ENCODE measurements around the gene TLE2.
"Not testable (repeated sequence)": the region's sequence is repeated elsewhere in the genome, so short reads cannot be mapped to it uniquely, and the experiment has no call there.

Gene TLE2

DNA sequence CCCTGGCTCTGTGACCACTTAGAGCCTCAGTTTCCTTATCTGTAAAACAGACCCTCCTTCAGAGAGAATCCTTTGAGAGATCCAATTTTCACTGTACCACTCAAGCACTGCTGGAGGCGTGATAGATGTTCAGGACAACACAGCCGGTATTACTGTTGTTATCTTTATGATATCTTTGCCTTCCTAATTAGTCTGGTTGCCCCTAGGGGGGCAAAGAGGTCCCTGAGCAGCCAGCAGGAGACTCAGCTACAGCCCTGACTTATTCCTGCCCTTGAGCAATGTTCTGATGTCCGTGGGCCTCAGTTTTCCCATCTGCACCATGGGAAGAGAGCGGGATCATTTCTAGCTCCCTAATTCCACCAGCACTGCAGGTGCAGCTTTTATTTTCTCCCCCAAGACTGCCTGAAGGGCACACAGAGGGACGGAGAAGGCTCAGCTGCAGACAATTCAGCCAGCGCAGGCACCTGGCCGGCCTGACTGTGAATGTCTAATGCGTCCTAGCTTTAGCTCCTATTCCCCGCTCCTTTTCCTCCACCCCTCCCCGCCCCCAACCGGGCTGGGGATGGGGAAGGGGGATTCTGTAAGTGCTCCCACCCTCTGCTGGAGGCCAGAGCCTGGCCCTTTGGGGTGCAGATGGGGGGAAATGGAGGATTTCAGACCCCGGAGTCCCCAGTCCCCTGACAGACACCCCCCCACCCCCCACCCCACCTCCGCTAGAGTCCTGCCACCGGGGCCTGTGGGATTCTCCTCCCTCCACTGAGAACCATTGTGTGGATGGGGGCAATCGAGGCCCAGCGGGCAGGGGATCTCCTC lies 17.0 kb upstream of the TLE2 start:
- no peak overlapping the region for H3K9ac ChIP-seq (ENCODE audit: low read length in 2 of 2)
- H3K4me3 ChIP-seq (ENCODE audit: low read length in 2 of 2) = no peak overlapping the region
- peak overlapping the region; percentile 55 for H3K27ac ChIP-seq (ENCODE audit: low read length)
- no peaks in the 10 kb centered on the region for H3K27me3 ChIP-seq (ENCODE audit: control insufficient read depth in 1 of 2, insufficient read depth in 2 of 2, low read length in 2 of 2)
- H3K4me1 ChIP-seq (ENCODE audit: control insufficient read depth, insufficient read depth, low read length) = peaks cover 19% of the 10 kb centered on the region
- no peaks in the 10 kb centered on the region for H3K9me3 ChIP-seq (ENCODE audit: control insufficient read depth in 2 of 2, low read length in 2 of 2)
- no peaks in the 10 kb centered on the region for H3K36me3 ChIP-seq (ENCODE audit: control insufficient read depth in 2 of 2, insufficient read depth in 2 of 2, low read length in 2 of 2)

DNA sequence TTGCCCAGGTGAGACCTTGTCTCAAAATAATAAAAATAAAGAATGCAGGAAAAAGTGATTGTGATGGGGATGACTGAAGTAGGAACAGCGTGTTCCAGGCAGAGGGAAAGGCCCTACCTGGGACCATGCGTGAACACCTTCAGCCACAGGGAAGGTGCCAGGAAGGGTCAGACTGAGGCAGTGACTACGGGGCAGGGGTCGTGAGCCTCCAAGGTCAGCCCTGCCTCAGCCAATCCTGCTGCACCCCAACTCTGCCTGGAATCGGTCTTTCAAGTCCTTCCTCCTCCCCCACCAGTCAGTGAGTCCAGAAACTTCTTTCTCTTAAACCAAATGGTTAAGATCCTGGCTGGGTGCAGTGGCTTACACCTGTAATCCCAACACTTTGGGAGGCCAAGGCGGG lies 16.1 kb upstream of the TLE2 start:
- H3K36me3 ChIP-seq (ENCODE audit: control insufficient read depth in 2 of 2, insufficient read depth in 2 of 2, low read length in 2 of 2) = no peaks in the 10 kb centered on the region
- no peaks in the 10 kb centered on the region for H3K27me3 ChIP-seq (ENCODE audit: control insufficient read depth in 1 of 2, insufficient read depth in 2 of 2, low read length in 2 of 2)
- H3K27ac ChIP-seq (ENCODE audit: low read length) = no peak overlapping the region
- no peak overlapping the region for H3K9ac ChIP-seq (ENCODE audit: low read length in 2 of 2)
- peaks cover 19% of the 10 kb centered on the region for H3K4me1 ChIP-seq (ENCODE audit: control insufficient read depth, insufficient read depth, low read length)
- no peaks in the 10 kb centered on the region for H3K9me3 ChIP-seq (ENCODE audit: control insufficient read depth in 2 of 2, low read length in 2 of 2)
- no peak overlapping the region for H3K4me3 ChIP-seq (ENCODE audit: low read length in 2 of 2)

DNA sequence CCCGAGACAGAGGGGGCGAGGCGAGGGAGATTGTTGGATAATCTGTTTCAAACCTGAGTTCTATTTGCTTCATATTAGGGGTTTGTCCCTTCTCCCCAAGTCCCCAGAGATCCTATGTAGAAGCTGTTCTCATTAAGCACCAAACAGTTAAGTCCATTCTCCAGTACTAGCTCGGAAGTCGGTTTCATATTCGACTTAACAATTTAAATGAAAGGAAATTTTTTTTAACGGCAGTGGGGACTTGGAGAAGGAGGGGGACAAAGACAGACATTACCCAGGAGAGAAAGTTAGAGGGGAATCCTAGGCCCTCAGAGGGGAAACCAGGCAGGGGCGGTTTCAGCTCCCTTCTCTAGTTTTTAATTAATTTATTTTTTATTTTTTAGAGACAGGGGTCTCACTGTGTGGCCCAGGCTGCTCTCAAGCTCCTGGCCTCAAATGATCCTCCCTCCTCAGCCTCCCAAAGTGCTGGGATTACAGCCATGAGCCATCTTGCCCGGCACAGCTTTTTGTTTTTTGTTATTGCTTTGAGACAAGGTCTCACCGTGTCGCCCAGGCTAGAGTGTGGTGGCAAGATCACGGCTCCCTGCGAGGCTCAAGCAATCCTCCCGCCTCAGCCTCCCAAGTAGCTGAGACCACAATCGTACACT lies 13.7 kb upstream of the TLE2 start:
- H3K9me3 ChIP-seq (ENCODE audit: control insufficient read depth in 2 of 2, low read length in 2 of 2) = no peaks in the 10 kb centered on the region
- no peaks in the 10 kb centered on the region for H3K27me3 ChIP-seq (ENCODE audit: control insufficient read depth in 1 of 2, insufficient read depth in 2 of 2, low read length in 2 of 2)
- peak overlapping the region; percentile 47 to 62 for H3K4me3 ChIP-seq (ENCODE audit: low read length in 2 of 2)
- no peaks in the 10 kb centered on the region for H3K36me3 ChIP-seq (ENCODE audit: control insufficient read depth in 2 of 2, insufficient read depth in 2 of 2, low read length in 2 of 2)
- H3K9ac ChIP-seq (ENCODE audit: low read length in 2 of 2) = peak overlapping the region; percentile 55 to 64
- peaks cover 17% of the 10 kb centered on the region for H3K4me1 ChIP-seq (ENCODE audit: control insufficient read depth, insufficient read depth, low read length)
- H3K27ac ChIP-seq (ENCODE audit: low read length) = peak overlapping the region; percentile 31

- H3K27me3 ChIP-seq (ENCODE audit: control insufficient read depth in 1 of 2, insufficient read depth in 2 of 2, low read length in 2 of 2) = no peaks in the 10 kb centered on the region
- peak overlapping the region; percentile 47 to 62 for H3K4me3 ChIP-seq (ENCODE audit: low read length in 2 of 2)
- H3K9ac ChIP-seq (ENCODE audit: low read length in 2 of 2) = peak overlapping the region; percentile 55 to 64
- no peaks in the 10 kb centered on the region for H3K9me3 ChIP-seq (ENCODE audit: control insufficient read depth in 2 of 2, low read length in 2 of 2)
- H3K27ac ChIP-seq (ENCODE audit: low read length) = peak overlapping the region; percentile 31
- no peaks in the 10 kb centered on the region for H3K36me3 ChIP-seq (ENCODE audit: control insufficient read depth in 2 of 2, insufficient read depth in 2 of 2, low read length in 2 of 2)
- peaks cover 11% of the 10 kb centered on the region for H3K4me1 ChIP-seq (ENCODE audit: control insufficient read depth, insufficient read depth, low read length)
Observed at GRCh38 chr19:3041761-3042620, 12.9 kb upstream of the TLE2 start.

DNA sequence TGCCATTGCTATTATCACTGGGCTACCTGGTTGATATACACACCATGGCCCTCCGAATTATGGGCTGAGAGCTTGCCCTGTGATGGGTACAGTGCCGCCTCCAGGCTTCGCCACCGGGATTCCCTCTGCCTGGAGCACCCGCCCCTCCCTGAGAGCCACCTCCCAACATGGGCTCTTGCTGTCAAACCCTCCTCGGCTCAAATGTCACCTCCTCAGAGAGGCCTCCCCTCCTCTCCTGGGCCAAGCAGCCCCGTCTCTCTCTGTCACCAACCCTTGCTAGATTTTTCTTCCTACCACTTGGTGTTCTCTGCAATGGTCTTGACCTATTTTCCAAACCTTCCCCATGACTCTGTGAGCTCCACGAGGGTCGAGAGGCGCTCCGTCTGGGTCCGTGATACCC lies 12.2 kb upstream of the TLE2 start:
- Histone ChIP-seq H3K4me1 (ENCODE audit: control insufficient read depth, insufficient read depth, low read length) (peaks cover 13% of the 10 kb centered on the region), H3K27ac (ENCODE audit: low read length) (no peak overlapping the region), H3K36me3 (ENCODE audit: control insufficient read depth in 2 of 2, insufficient read depth in 2 of 2, low read length in 2 of 2) (no peaks in the 10 kb centered on the region), H3K9ac (ENCODE audit: low read length in 2 of 2) (no peak overlapping the region), H3K4me3 (ENCODE audit: low read length in 2 of 2) (peak overlapping the region in 1 of 2 donors; percentile 40), H3K9me3 (ENCODE audit: control insufficient read depth in 2 of 2, low read length in 2 of 2) (no peaks in the 10 kb centered on the region), H3K27me3 (ENCODE audit: control insufficient read depth in 1 of 2, insufficient read depth in 2 of 2, low read length in 2 of 2) (no peaks in the 10 kb centered on the region)

GRCh38 chr19:3039641-3040077 lies 10.6 kb upstream of the TLE2 start:
- Histone ChIP-seq H3K4me3 (ENCODE audit: low read length in 2 of 2) (no peak overlapping the region), H3K27ac (ENCODE audit: low read length) (no peak overlapping the region), H3K36me3 (ENCODE audit: control insufficient read depth in 2 of 2, insufficient read depth in 2 of 2, low read length in 2 of 2) (no peaks in the 10 kb centered on the region), H3K9me3 (ENCODE audit: control insufficient read depth in 2 of 2, low read length in 2 of 2) (no peaks in the 10 kb centered on the region), H3K9ac (ENCODE audit: low read length in 2 of 2) (no peak overlapping the region), H3K27me3 (ENCODE audit: control insufficient read depth in 1 of 2, insufficient read depth in 2 of 2, low read length in 2 of 2) (no peaks in the 10 kb centered on the region), H3K4me1 (ENCODE audit: control insufficient read depth, insufficient read depth, low read length) (peaks cover 24% of the 10 kb centered on the region)

DNA sequence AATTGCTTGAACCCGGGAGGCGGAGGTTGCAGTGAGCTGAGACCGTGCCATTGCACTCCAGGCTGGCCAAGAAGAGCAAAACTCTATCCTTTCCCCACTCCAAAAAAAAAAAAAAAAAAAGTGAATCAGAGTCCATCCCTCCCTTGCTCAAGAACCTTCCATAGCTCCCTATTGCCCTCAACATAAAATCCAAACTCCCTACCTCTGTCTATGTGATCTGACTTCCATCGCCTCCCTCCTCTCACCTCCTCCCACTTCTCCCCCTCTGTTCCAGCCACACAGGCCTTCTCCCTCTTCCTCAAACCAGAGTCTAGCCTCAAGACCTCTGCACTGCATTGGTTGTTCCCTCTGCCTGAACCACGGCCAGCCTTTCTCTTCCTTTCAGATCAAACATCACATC lies 10.0 kb upstream of the TLE2 start:
- Histone ChIP-seq H3K4me3 (ENCODE audit: low read length in 2 of 2) (no peak overlapping the region), H3K27ac (ENCODE audit: low read length) (no peak overlapping the region), H3K36me3 (ENCODE audit: control insufficient read depth in 2 of 2, insufficient read depth in 2 of 2, low read length in 2 of 2) (no peaks in the 10 kb centered on the region), H3K4me1 (ENCODE audit: control insufficient read depth, insufficient read depth, low read length) (peaks cover 28% of the 10 kb centered on the region), H3K27me3 (ENCODE audit: control insufficient read depth in 1 of 2, insufficient read depth in 2 of 2, low read length in 2 of 2) (no peaks in the 10 kb centered on the region), H3K9ac (ENCODE audit: low read length in 2 of 2) (no peak overlapping the region), H3K9me3 (ENCODE audit: control insufficient read depth in 2 of 2, low read length in 2 of 2) (no peaks in the 10 kb centered on the region)

- H3K4me3 ChIP-seq (ENCODE audit: low read length in 2 of 2) = no peak overlapping the region
- H3K27me3 ChIP-seq (ENCODE audit: control insufficient read depth in 1 of 2, insufficient read depth in 2 of 2, low read length in 2 of 2) = no peaks in the 10 kb centered on the region
- H3K27ac ChIP-seq (ENCODE audit: low read length) = no peak overlapping the region
- no peak overlapping the region for H3K9ac ChIP-seq (ENCODE audit: low read length in 2 of 2)
- peaks cover 30% of the 10 kb centered on the region for H3K4me1 ChIP-seq (ENCODE audit: control insufficient read depth, insufficient read depth, low read length)
- no peaks in the 10 kb centered on the region for H3K36me3 ChIP-seq (ENCODE audit: control insufficient read depth in 2 of 2, insufficient read depth in 2 of 2, low read length in 2 of 2)
- no peaks in the 10 kb centered on the region for H3K9me3 ChIP-seq (ENCODE audit: control insufficient read depth in 2 of 2, low read length in 2 of 2)
Observed at GRCh38 chr19:3038214-3038613, 9.1 kb upstream of the TLE2 start.

DNA sequence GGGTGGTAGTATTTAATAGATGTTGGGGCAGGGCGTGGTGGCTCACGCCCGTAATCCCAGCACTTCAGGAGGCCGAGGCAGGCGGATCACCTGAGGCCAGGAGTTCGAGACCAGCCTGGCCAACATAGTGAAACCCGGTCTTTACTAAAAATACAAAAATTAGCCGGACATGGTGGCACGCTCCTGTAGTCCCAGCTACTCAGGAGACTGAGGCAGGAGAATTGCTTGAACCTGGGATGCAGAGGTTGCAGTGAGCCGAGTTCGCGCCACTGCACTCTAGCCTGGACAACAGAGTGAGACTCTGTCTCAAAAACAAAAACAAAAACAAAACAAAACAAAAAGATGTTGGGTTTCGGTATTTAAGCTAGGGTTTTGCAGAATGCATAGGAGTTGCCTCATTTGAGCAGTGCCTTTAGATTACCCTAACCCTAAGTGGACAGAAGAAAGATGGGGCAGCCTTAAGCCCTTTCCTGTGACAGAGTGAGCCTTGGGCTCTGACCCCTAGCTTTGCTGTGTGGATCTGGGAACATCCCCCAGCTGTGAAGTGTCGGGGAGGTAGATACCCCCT lies 8.0 kb upstream of the TLE2 start:
- H3K27ac ChIP-seq (ENCODE audit: low read length); H3K9ac ChIP-seq (ENCODE audit: low read length in 2 of 2); H3K9me3 ChIP-seq (ENCODE audit: control insufficient read depth in 2 of 2, low read length in 2 of 2); H3K27me3 ChIP-seq (ENCODE audit: control insufficient read depth in 1 of 2, insufficient read depth in 2 of 2, low read length in 2 of 2); H3K4me3 ChIP-seq (ENCODE audit: low read length in 2 of 2); H3K36me3 ChIP-seq (ENCODE audit: control insufficient read depth in 2 of 2, insufficient read depth in 2 of 2, low read length in 2 of 2): not testable (repeated sequence)
- H3K4me1 ChIP-seq (ENCODE audit: control insufficient read depth, insufficient read depth, low read length) = peaks cover 27% of the 10 kb centered on the region

DNA sequence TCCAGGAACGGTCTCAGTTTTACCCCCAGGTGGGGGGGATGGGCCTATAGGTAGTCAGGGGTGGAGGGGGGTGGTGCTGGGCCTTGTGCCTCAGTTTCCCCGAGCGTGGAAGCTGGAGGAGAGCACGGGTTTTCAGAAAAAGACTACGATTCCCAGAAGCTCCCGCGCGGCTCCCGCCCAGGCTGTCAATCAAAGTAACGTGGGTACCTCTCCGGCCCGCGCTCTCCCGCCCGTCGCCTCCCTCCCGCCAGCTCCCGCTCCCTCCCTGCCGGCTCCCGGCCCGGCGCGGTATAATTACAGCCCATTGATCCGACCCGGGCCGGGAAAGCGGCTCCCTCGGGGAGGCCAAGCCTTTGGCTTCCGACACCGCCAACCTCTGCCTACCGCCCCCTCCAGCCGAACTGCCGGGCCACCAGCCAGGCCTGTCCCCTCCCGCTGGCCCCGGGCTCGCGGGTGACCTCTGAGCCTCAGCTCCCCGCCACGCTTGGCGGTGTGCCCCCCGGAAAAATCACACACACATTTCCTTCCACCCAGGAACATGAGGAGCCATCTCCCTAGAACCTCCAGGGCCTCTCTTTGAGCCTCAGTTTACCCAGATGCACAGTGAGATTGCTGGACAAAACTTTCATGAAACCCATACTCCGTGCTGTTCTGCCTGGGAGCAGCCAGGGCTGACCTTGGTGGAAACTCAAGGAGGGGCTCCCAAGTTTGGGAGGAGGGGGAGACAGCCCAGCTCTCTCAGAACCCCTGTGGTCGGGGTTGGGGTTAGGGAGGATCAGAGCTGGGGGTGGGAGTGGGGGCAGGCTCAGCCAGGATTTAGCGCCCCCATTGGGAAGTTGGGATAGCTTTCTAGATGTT lies 7.3 kb upstream of the TLE2 start:
- no peaks in the 10 kb centered on the region for H3K27me3 ChIP-seq (ENCODE audit: control insufficient read depth in 1 of 2, insufficient read depth in 2 of 2, low read length in 2 of 2)

More for the DNA sequence above, 7.3 kb upstream of the TLE2 start:
- Histone ChIP-seq H3K4me3 (ENCODE audit: low read length in 2 of 2) (peak overlapping the region; percentile 87 to 92), H3K27ac (ENCODE audit: low read length) (peak overlapping the region; percentile 90), H3K9ac (ENCODE audit: low read length in 2 of 2) (peak overlapping the region; percentile 76 to 82), H3K9me3 (ENCODE audit: control insufficient read depth in 2 of 2, low read length in 2 of 2) (no peaks in the 10 kb centered on the region), H3K36me3 (ENCODE audit: control insufficient read depth in 2 of 2, insufficient read depth in 2 of 2, low read length in 2 of 2) (no peaks in the 10 kb centered on the region), H3K4me1 (ENCODE audit: control insufficient read depth, insufficient read depth, low read length) (peaks cover 21% of the 10 kb centered on the region)

Data from stomach smooth muscle (tissue), 2 donors.